ENCODE data around the gene OR52B2.

GRCh38 chr11:6204706-6205105 is 34.6 kb upstream of the OR52B2 start:
- no peak for TF ChIP-seq MYC (IDR thresholded peaks at IDR 0.05; ENCODE audit: low read depth, low read length)
- no peak for TF ChIP-seq MYC (CRISPR knock-in tag; IDR thresholded peaks at IDR 0.05; ENCODE audit: borderline replicate concordance, low read depth)
- no peak for TF ChIP-seq CC2D1A (IDR thresholded peaks at IDR 0.05)

Data from K562 (cell line).